Measurements from ENCODE around the gene ZNF23.

Gene ZNF23

GRCh38 chr16:71406316-71406715, 55.7 kb downstream of the ZNF23 start:
- in situ Hi-C loops (cut with MboI; ENCODE audit: low pct_unique_long_range_greater_than_20kb, low sequenced_read_pairs): no loop called here
- no peak for DNase-seq

- no peak for DNase-seq
- in situ Hi-C loops (cut with MboI; ENCODE audit: low pct_unique_long_range_greater_than_20kb, low sequenced_read_pairs): no loop called here
Measured at GRCh38 chr16:71404364-71404763, 57.7 kb downstream of the ZNF23 start.

GRCh38 chr16:71402674-71403073, 59.4 kb downstream of the ZNF23 start:
- no peak for DNase-seq
- in situ Hi-C loops (cut with MboI; ENCODE audit: low pct_unique_long_range_greater_than_20kb, low sequenced_read_pairs): no loop called here

- no peak for DNase-seq
- in situ Hi-C loops (cut with MboI; ENCODE audit: low pct_unique_long_range_greater_than_20kb, low sequenced_read_pairs): no loop called here
Measured at GRCh38 chr16:71402007-71402406, 60.0 kb downstream of the ZNF23 start.

GRCh38 chr16:71399801-71400563, 62.1 kb downstream of the ZNF23 start:
- DNase-seq: no peak
- in situ Hi-C loops (cut with MboI; ENCODE audit: low pct_unique_long_range_greater_than_20kb, low sequenced_read_pairs): no loop called here

All from KBM-7 (cell line).